Measurements from ENCODE around the gene SCMH1. TPM values are rescaled to one million over a fixed set of nuclear protein-coding genes. Genes with fewer than 3 reads are reported as not detected.

Gene SCMH1
- total RNA-seq, 2 experiments from 2014 or later: 47.0 to 47.7 TPM

- Histone ChIP-seq H3K4me2 (ENCODE audit: low read length) (no peak overlapping the region), H3K4me3 (ENCODE audit: low read depth, low read length, poor library complexity, severe bottlenecking) (no peak overlapping the region), H3K79me2 (ENCODE audit: insufficient read depth, low read depth, low read length) (no peaks in the 10 kb centered on the region), H3K36me3 (ENCODE audit: insufficient read depth, low read length) (peaks cover 53% of the 10 kb centered on the region), H4K20me1 (ENCODE audit: insufficient read depth, low read length) (no peaks in the 10 kb centered on the region), H3K9me2 (ENCODE audit: insufficient read depth, low read length) (no peaks in the 10 kb centered on the region), H3K27ac (ENCODE audit: low read depth, low read length, poor library complexity, severe bottlenecking) (no peak overlapping the region), H2AFZ (ENCODE audit: low read length) (no peak overlapping the region), H3K9me3 (ENCODE audit: low read length) (no peaks in the 10 kb centered on the region), H3K4me1 (ENCODE audit: insufficient read depth, low read length, poor library complexity, severe bottlenecking) (peaks cover 8% of the 10 kb centered on the region)
- ChIA-PET CTCF (ENCODE audit: unreplicated experiment) (no interaction called here), POLR2A (no interaction called here)
- no peak for DNase-seq (ENCODE audit: low spot score)
- intact Hi-C loops (cut with micrococcal nuclease; ENCODE audit: unreplicated experiment): loop anchor here (10.0 kb wide), 1 partner anchor 217 kb away; the partner anchor contains the start of gene SCMH1
- TF ChIP-seq, protein P1, sequence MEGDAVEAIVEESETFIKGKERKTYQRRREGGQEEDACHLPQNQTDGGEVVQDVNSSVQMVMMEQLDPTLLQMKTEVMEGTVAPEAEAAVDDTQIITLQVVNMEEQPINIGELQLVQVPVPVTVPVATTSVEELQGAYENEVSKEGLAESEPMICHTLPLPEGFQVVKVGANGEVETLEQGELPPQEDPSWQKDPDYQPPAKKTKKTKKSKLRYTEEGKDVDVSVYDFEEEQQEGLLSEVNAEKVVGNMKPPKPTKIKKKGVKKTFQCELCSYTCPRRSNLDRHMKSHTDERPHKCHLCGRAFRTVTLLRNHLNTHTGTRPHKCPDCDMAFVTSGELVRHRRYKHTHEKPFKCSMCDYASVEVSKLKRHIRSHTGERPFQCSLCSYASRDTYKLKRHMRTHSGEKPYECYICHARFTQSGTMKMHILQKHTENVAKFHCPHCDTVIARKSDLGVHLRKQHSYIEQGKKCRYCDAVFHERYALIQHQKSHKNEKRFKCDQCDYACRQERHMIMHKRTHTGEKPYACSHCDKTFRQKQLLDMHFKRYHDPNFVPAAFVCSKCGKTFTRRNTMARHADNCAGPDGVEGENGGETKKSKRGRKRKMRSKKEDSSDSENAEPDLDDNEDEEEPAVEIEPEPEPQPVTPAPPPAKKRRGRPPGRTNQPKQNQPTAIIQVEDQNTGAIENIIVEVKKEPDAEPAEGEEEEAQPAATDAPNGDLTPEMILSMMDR (conservative IDR thresholded peaks at IDR 0.05; ENCODE audit: low read length): no peak
- TF ChIP-seq EZH2phosphoT487 (IDR thresholded peaks at IDR 0.05; ENCODE audit: borderline replicate concordance, low read depth, low read length): no peak
- BruUV-seq (replicated peaks): no TSS peak
Measured at GRCh38 chr1:41028034-41028642, 214.0 kb downstream of the SCMH1 start.

DNA sequence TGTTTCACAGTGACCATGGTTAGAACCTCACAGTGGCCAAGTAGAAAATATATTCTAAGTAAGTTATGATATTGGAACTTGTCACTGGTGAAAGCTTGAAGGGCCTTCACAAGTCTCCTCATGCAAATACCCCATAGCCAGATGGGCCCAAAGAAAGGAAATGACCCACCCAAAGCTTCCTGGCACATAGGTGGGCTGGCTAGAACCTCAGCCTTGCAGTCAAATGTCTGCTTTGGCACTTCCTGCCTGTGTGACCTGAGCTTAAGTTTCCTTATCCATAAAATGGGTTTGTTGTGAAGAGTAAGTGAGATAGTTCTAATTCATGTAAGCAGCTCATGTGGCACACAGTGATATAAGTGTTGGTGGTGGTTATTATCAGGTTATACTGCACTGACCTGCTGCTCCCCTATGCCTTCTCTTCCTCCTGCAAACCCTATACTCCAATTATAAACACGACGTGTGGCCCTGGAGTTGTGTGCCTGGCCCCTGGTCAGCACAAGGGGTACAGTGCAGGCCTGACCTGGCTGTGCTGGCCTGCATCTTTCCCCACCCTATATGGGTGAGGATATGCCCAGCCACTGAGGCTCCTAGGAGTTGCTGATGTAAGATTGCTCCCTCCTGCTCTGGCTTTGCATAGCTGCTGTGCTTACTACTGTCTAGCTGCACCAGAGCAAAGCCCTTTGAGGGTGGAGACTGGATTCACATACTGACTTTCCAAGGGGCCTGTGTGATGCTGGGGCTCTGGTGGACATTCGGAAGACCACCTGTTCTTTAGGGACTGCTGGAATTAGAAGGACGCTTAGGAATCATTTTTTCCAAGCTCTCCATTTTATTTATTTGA lies 215.9 kb downstream of the SCMH1 start:
- no peaks in the 10 kb centered on the region for H3K9me2 ChIP-seq (ENCODE audit: insufficient read depth, low read length)
- H3K4me1 ChIP-seq (ENCODE audit: insufficient read depth, low read length, poor library complexity, severe bottlenecking): peaks cover 8% of the 10 kb centered on the region
- no peak overlapping the region for H3K27ac ChIP-seq (ENCODE audit: low read depth, low read length, poor library complexity, severe bottlenecking)
- TF ChIP-seq, protein P1 (conservative IDR thresholded peaks at IDR 0.05; ENCODE audit: low read length): no peak
- TF ChIP-seq EZH2phosphoT487 (IDR thresholded peaks at IDR 0.05; ENCODE audit: borderline replicate concordance, low read depth, low read length): no peak
- H3K9me3 ChIP-seq (ENCODE audit: low read length): no peaks in the 10 kb centered on the region
- ChIA-PET CTCF (ENCODE audit: unreplicated experiment) (no interaction called here), POLR2A (interaction anchor here (0.6 to 0.7 kb wide), 2 partner anchors 215 to 804 kb away, joined by 4 read pairs; no protein-coding TSS in a partner anchor)
- H3K79me2 ChIP-seq (ENCODE audit: insufficient read depth, low read depth, low read length): no peaks in the 10 kb centered on the region
- H3K36me3 ChIP-seq (ENCODE audit: insufficient read depth, low read length): peaks cover 38% of the 10 kb centered on the region
- no TSS peak for BruUV-seq (replicated peaks)
- intact Hi-C loops (cut with micrococcal nuclease; ENCODE audit: unreplicated experiment): loop anchor here (10.0 kb wide), 1 partner anchor 219 kb away; the partner anchor contains the start of gene SCMH1
- no peak overlapping the region for H3K4me3 ChIP-seq (ENCODE audit: low read depth, low read length, poor library complexity, severe bottlenecking)
- no peak overlapping the region for H3K4me2 ChIP-seq (ENCODE audit: low read length)
- no peak overlapping the region for H2AFZ ChIP-seq (ENCODE audit: low read length)
- no peaks in the 10 kb centered on the region for H4K20me1 ChIP-seq (ENCODE audit: insufficient read depth, low read length)
- DNase-seq (ENCODE audit: low spot score): peak; percentile 30

Measured in OCI-LY7 (cell line).